IPS DF 4.7 (cell line): ENCODE data around the gene HECTD2.
"Not testable (repeated sequence)": the region's sequence is repeated elsewhere in the genome, so short reads cannot be mapped to it uniquely, and the experiment has no call there.

Source experiments
- DNase-seq: peaks from one replicate; pipeline ENCODE4 v3.0.0-alpha.2; 2013; ENCODE audit warnings: low spot score; ENCODE audit errors: extremely low read depth

Gene HECTD2

DNA sequence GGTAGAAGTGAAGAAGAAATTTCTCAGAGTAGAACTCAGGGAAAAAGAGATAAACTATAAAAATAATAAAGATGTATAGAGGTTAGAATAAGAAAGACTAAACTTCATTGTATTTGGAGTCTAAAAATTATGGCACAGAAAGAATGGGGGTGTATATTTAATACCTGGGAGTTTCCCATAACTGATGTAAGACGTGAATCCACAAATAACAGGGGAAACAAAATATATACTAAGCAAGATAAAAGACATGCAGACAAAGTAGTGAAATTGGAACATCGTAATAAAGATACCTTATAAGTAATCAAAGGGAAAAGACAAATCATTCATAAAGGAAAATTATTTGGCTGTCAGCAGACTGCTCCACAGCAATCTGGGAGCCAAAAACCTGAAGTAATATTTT, 62.8 kb downstream of the HECTD2 start:
- no peak for DNase-seq

- DNase-seq, result no peak
These were observed 63.9 kb downstream of the HECTD2 start for GRCh38 chr10:91474009-91474408.

GRCh38 chr10:91477236-91477635, 67.1 kb downstream of the HECTD2 start:
- no peak for DNase-seq

GRCh38 chr10:91479583-91479982, 69.4 kb downstream of the HECTD2 start:
- no peak for DNase-seq

DNA sequence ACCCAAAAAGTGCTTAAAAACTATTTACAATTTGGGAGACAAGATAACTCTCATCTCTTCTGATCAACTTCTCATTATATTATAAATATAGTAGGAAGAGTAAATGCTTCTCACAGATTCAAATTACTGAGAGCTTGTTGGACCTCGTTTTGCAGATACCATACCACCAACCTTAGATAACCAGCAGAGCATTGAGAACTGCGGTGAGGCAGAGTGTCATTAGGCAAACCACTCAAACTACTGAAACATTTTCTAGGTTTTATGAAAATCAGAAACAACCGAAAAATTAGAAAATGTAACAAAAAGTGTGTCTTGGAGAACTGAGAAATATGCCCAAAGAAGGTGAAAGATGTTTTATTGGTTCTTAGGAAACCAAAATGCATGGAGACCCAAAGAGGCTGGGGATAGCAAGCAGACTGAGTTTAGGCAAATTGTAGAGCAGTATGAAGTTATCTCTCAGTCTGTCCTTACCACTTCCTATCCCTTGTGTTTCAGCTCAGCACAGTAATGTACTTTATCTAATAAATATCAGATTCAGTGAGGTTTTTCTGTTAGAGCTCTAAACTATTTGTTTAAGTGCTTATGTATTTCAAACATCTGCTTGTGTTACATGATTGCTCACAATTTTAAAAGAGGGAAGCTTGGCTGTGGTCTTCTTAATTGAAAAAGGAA, 77.9 kb downstream of the HECTD2 start:
- DNase-seq, result no peak

- no peak for DNase-seq
These were observed 83.2 kb downstream of the HECTD2 start for GRCh38 chr10:91493313-91493712.

GRCh38 chr10:91495402-91495801, 85.3 kb downstream of the HECTD2 start:
- DNase-seq, result no peak

GRCh38 chr10:91496016-91496415, 85.9 kb downstream of the HECTD2 start:
- DNase-seq, result no peak

DNA sequence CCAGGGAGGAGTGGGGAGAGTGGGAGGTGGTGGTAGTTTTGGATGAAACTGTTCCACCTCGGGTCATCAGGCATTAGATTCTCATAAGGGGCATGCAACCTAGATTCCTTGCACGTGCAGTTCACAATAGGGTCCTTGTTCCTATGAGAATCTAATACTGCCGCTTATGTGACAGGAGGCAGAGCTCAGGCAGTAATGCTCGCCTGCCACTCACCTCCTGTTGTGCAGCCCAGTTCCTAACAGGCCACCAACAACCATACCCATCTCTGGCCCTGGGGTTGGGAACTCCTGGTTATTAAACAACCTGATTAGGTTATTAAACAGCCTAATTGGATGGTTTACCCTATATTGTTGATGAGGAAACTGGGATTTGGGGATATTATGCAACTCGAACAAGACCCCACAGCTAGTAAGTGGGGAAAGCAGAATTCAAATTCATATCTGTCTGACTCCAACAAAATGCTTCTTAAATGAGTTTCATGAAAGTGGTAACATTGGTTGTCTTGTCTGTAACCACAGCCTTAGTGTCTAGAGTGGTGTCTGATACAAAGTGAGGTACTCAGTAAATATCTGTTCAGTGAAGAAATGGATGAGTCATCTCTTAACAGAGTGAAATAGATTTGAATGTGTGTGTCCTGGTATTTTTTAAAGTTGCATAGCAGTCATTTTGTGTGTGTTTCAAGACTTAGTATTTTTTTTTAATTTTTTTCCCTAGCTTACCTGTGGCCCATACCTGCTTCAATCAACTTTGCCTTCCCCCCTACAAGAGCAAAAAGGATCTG, 101.6 kb downstream of the HECTD2 start:
- no peak for DNase-seq

DNA sequence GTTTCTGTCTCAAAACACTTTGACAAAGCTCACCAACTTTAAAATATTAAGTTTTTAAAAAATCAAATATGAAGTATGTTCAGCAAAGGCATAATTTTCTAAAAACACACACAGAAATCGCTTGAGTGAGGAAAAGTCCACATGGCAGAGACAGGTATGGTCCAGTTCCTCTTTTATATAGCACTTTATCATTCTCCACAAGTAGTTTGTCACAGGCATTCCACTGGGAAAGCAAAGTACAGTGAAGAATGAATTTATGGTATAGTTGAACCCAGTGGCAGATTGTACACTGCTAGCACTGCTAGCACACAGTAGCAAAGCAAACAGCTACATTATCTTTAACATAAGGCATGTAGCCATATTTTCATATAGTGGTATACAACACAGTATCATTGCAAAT, 102.3 kb downstream of the HECTD2 start:
- DNase-seq, result no peak

DNA sequence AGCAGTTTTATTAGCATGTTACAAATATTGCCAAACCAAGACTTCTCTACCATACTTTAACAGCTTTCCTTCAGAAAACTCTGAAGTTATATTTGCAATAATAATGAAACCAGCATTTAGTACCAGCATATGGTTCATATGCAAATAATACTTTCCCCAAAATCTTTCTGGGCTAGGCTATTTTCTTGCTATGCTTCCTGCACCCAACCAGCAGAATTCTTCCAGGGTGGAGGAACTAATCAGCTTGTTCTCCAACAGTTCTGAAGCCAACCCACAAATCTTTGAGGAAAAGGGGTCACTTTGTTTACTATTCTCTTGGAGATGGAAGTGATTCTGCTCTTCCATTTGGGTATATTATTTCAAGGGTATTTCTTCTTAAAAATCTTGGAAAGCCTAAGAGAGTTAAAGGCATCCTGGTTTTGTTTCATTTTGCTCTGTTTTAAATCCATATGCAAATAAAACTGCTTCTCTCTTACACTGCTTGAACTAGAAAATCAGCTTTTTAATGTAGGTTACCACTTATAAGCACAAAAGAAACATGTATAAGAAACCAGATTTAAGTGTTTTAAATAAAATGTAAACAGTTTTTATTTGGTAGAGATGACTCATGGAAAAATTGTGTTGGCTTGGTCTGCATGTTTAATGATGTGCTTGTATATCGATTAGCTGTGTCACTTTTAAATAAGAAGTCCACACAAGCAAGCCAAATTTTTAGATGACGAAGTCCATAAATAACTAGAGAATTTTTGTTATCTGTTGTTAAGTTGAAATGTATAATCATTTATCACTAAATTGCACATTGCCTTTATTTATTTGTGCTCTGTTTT, 103.7 kb downstream of the HECTD2 start:
- no peak for DNase-seq

DNA sequence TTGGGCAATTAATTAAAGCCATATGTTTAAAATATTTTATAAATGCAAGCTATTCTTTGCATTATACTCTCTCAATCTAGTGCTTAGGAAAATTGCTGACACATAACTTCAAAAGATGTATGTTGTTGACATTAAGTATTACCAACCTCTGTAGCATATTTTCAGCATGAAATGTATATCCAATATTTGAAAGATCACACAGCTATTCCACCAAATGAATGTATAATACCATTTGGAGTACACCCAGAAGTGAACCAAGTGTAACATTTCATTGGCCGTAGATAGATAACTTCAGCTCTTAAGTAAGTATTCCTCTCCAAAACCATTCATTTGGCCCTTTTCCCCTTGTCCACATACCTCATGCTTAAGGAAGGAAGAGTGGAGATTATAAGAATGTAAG, 104.6 kb downstream of the HECTD2 start:
- no peak for DNase-seq

GRCh38 chr10:91517394-91517793, 107.2 kb downstream of the HECTD2 start:
- no peak for DNase-seq

- DNase-seq, result no peak
These were observed 109.9 kb downstream of the HECTD2 start for GRCh38 chr10:91519899-91520514.

DNA sequence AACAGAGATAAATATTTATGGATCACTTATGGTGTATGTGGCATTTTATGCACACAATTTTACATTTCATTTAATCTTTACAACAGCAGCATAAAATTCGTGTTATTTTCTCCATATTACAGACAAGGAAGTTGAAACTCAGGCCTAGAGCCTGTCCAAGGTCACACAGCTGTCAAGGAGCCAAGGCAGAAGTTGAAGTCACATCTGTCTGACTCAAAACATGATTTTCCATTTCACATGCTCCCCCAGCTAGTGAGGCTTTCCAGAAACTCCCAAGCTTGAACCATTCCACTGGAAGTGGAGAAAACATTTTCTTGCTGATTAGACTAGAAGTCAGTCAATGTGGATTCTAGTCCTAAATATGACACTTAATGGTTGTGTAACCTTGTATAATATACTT, 110.5 kb downstream of the HECTD2 start:
- DNase-seq, result no peak

GRCh38 chr10:91521439-91521838, 111.3 kb downstream of the HECTD2 start:
- DNase-seq, result no peak

DNA sequence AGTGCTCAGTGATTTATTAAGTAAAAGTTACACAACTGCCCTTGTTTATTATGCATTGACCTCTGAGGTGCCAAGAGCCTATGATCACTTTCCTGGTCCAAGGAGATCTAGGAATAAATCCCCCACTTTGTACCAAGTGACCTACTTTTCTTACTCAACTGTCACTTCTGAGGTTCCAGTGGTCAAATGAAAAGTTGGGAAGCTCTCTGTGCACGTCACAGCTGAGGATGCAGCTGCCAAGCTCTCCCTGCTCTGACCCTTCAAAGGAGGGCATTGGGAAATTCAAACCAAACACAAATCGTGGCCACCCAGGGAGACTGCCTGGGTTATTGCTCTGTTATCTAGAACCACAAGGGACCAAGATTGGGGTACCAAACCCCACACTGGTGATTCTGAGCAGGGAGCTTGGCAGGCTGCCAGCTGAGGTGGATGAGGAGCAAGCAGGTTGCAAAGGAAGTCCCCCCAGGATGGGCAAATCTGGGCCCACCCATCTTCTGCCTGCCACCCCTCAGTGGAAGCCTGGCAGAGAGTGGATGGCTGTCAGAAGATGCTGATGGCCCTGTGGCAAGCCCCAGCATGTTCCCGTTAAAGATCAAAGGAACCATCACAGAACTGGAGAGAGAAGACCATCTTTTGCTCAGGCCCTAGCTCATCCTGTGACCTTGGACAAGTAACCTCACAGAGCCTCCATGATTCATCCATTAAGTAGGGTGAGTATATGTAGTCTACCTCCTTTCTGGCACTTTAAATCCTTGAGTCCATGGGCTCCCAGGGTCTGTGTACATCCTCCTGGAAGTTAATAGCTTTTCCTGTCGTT, 116.0 kb downstream of the HECTD2 start:
- no peak for DNase-seq

GRCh38 chr10:91528080-91528479, 117.9 kb downstream of the HECTD2 start:
- DNase-seq, result no peak

GRCh38 chr10:91528768-91529167, 118.6 kb downstream of the HECTD2 start:
- no peak for DNase-seq

- not testable (repeated sequence) for DNase-seq
These were observed 124.6 kb downstream of the HECTD2 start for GRCh38 chr10:91534789-91535188.

DNA sequence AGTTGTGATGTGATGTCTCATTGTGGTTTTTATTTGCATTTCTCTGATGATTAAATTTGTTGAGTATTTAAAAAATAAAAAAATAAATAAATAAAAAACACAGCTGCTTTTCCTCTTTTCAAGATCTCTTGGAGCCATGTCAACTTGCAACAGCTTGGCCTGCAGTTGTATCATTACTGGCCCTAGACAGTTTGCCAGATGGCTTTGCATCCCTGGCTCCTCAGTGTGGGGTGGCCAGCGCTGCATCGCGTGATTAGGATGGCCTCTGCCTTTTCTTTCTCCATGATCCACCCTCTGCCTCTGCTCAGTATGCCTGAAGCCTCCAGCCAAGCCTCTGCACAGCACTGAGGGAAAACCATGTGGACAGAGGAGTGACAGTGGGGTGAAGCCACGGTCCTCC, 126.0 kb downstream of the HECTD2 start:
- DNase-seq, result no peak
